ENCODE data around the gene SPOCD1.

SPOCD1 gene

GRCh38 chr1:31815752-31816500 is at the start of gene SPOCD1:
Gene SPOCD1, minus strand, starts transcription at chr1:31816022. Its CDS starts 689 bp downstream, at chr1:31815333.
- Histone ChIP-seq H3K9ac (ENCODE audit: low read depth in 1 of 2, low read length in 2 of 2) (peak within 1 kb of the TSS in 1 of 2 donors; percentile 32), H3K27ac (ENCODE audit: low read depth, low read length) (no peak within 1 kb of the TSS), H3K4me1 (ENCODE audit: control insufficient read depth in 1 of 2, insufficient read depth in 2 of 2, low read length in 2 of 2) (no peaks in the 10 kb centered on the region), H3K9me3 (ENCODE audit: control insufficient read depth in 1 of 2, low read length in 2 of 2) (no peaks in the 10 kb centered on the region), H3K4me3 (ENCODE audit: low read depth in 1 of 2, low read length in 2 of 2) (peak within 1 kb of the TSS; percentile 34 to 45), H3K36me3 (ENCODE audit: control insufficient read depth in 1 of 2, insufficient read depth in 2 of 2, low read length in 2 of 2) (no peaks in the 10 kb centered on the region), H3K27me3 (ENCODE audit: control insufficient read depth in 1 of 2, insufficient read depth in 2 of 2, low read length in 2 of 2) (no peaks in the 10 kb centered on the region)

GRCh38 chr1:31862071-31862470 is 46.2 kb upstream of the SPOCD1 start:
- no peaks in the 10 kb centered on the region for H3K27me3 ChIP-seq (ENCODE audit: control insufficient read depth in 1 of 2, insufficient read depth in 2 of 2, low read length in 2 of 2)
- H3K36me3 ChIP-seq (ENCODE audit: control insufficient read depth in 1 of 2, insufficient read depth in 2 of 2, low read length in 2 of 2) = no peaks in the 10 kb centered on the region
- no peak overlapping the region for H3K27ac ChIP-seq (ENCODE audit: low read depth, low read length)
- H3K9ac ChIP-seq (ENCODE audit: low read depth in 1 of 2, low read length in 2 of 2) = no peak overlapping the region
- H3K4me1 ChIP-seq (ENCODE audit: control insufficient read depth in 1 of 2, insufficient read depth in 2 of 2, low read length in 2 of 2) = no peaks in the 10 kb centered on the region
- H3K4me3 ChIP-seq (ENCODE audit: low read depth in 1 of 2, low read length in 2 of 2) = no peak overlapping the region
- H3K9me3 ChIP-seq (ENCODE audit: control insufficient read depth in 1 of 2, low read length in 2 of 2) = no peaks in the 10 kb centered on the region

GRCh38 chr1:31861346-31861745 is 45.5 kb upstream of the SPOCD1 start:
- H3K27me3 ChIP-seq (ENCODE audit: control insufficient read depth in 1 of 2, insufficient read depth in 2 of 2, low read length in 2 of 2) = no peaks in the 10 kb centered on the region
- H3K36me3 ChIP-seq (ENCODE audit: control insufficient read depth in 1 of 2, insufficient read depth in 2 of 2, low read length in 2 of 2) = no peaks in the 10 kb centered on the region
- no peaks in the 10 kb centered on the region for H3K4me1 ChIP-seq (ENCODE audit: control insufficient read depth in 1 of 2, insufficient read depth in 2 of 2, low read length in 2 of 2)
- H3K9ac ChIP-seq (ENCODE audit: low read depth in 1 of 2, low read length in 2 of 2) = no peak overlapping the region
- no peak overlapping the region for H3K27ac ChIP-seq (ENCODE audit: low read depth, low read length)
- H3K4me3 ChIP-seq (ENCODE audit: low read depth in 1 of 2, low read length in 2 of 2) = no peak overlapping the region
- no peaks in the 10 kb centered on the region for H3K9me3 ChIP-seq (ENCODE audit: control insufficient read depth in 1 of 2, low read length in 2 of 2)

- H3K9ac ChIP-seq (ENCODE audit: low read depth in 1 of 2, low read length in 2 of 2) = no peak overlapping the region
- H3K4me1 ChIP-seq (ENCODE audit: control insufficient read depth in 1 of 2, insufficient read depth in 2 of 2, low read length in 2 of 2) = peaks cover 0 to 6% of the 10 kb centered on the region in 2 donors
- no peak overlapping the region for H3K27ac ChIP-seq (ENCODE audit: low read depth, low read length)
- H3K27me3 ChIP-seq (ENCODE audit: control insufficient read depth in 1 of 2, insufficient read depth in 2 of 2, low read length in 2 of 2) = no peaks in the 10 kb centered on the region
- no peaks in the 10 kb centered on the region for H3K36me3 ChIP-seq (ENCODE audit: control insufficient read depth in 1 of 2, insufficient read depth in 2 of 2, low read length in 2 of 2)
- H3K9me3 ChIP-seq (ENCODE audit: control insufficient read depth in 1 of 2, low read length in 2 of 2) = no peaks in the 10 kb centered on the region
- no peak overlapping the region for H3K4me3 ChIP-seq (ENCODE audit: low read depth in 1 of 2, low read length in 2 of 2)
Measured at GRCh38 chr1:31860581-31860980, 44.8 kb upstream of the SPOCD1 start.

GRCh38 chr1:31859719-31860118 is 43.9 kb upstream of the SPOCD1 start:
- Histone ChIP-seq H3K9me3 (ENCODE audit: control insufficient read depth in 1 of 2, low read length in 2 of 2) (no peaks in the 10 kb centered on the region), H3K4me1 (ENCODE audit: control insufficient read depth in 1 of 2, insufficient read depth in 2 of 2, low read length in 2 of 2) (peaks cover 0 to 12% of the 10 kb centered on the region in 2 donors), H3K27ac (ENCODE audit: low read depth, low read length) (no peak overlapping the region), H3K36me3 (ENCODE audit: control insufficient read depth in 1 of 2, insufficient read depth in 2 of 2, low read length in 2 of 2) (no peaks in the 10 kb centered on the region), H3K4me3 (ENCODE audit: low read depth in 1 of 2, low read length in 2 of 2) (no peak overlapping the region), H3K9ac (ENCODE audit: low read depth in 1 of 2, low read length in 2 of 2) (no peak overlapping the region), H3K27me3 (ENCODE audit: control insufficient read depth in 1 of 2, insufficient read depth in 2 of 2, low read length in 2 of 2) (no peaks in the 10 kb centered on the region)

GRCh38 chr1:31859044-31859443 is 43.2 kb upstream of the SPOCD1 start:
- H3K9ac ChIP-seq (ENCODE audit: low read depth in 1 of 2, low read length in 2 of 2) = no peak overlapping the region
- peaks cover 0 to 12% of the 10 kb centered on the region in 2 donors for H3K4me1 ChIP-seq (ENCODE audit: control insufficient read depth in 1 of 2, insufficient read depth in 2 of 2, low read length in 2 of 2)
- no peak overlapping the region for H3K27ac ChIP-seq (ENCODE audit: low read depth, low read length)
- H3K4me3 ChIP-seq (ENCODE audit: low read depth in 1 of 2, low read length in 2 of 2) = no peak overlapping the region
- H3K27me3 ChIP-seq (ENCODE audit: control insufficient read depth in 1 of 2, insufficient read depth in 2 of 2, low read length in 2 of 2) = no peaks in the 10 kb centered on the region
- no peaks in the 10 kb centered on the region for H3K36me3 ChIP-seq (ENCODE audit: control insufficient read depth in 1 of 2, insufficient read depth in 2 of 2, low read length in 2 of 2)
- H3K9me3 ChIP-seq (ENCODE audit: control insufficient read depth in 1 of 2, low read length in 2 of 2) = no peaks in the 10 kb centered on the region

- Histone ChIP-seq H3K9me3 (ENCODE audit: control insufficient read depth in 1 of 2, low read length in 2 of 2) (no peaks in the 10 kb centered on the region), H3K4me3 (ENCODE audit: low read depth in 1 of 2, low read length in 2 of 2) (no peak overlapping the region), H3K27me3 (ENCODE audit: control insufficient read depth in 1 of 2, insufficient read depth in 2 of 2, low read length in 2 of 2) (no peaks in the 10 kb centered on the region), H3K9ac (ENCODE audit: low read depth in 1 of 2, low read length in 2 of 2) (no peak overlapping the region), H3K36me3 (ENCODE audit: control insufficient read depth in 1 of 2, insufficient read depth in 2 of 2, low read length in 2 of 2) (no peaks in the 10 kb centered on the region), H3K27ac (ENCODE audit: low read depth, low read length) (no peak overlapping the region), H3K4me1 (ENCODE audit: control insufficient read depth in 1 of 2, insufficient read depth in 2 of 2, low read length in 2 of 2) (peaks cover 0 to 12% of the 10 kb centered on the region in 2 donors)
Measured at GRCh38 chr1:31857863-31858262, 42.0 kb upstream of the SPOCD1 start.

- Histone ChIP-seq H3K27ac (ENCODE audit: low read depth, low read length) (no peak overlapping the region), H3K9me3 (ENCODE audit: control insufficient read depth in 1 of 2, low read length in 2 of 2) (no peaks in the 10 kb centered on the region), H3K4me1 (ENCODE audit: control insufficient read depth in 1 of 2, insufficient read depth in 2 of 2, low read length in 2 of 2) (peaks cover 0 to 12% of the 10 kb centered on the region in 2 donors), H3K9ac (ENCODE audit: low read depth in 1 of 2, low read length in 2 of 2) (no peak overlapping the region), H3K4me3 (ENCODE audit: low read depth in 1 of 2, low read length in 2 of 2) (no peak overlapping the region), H3K27me3 (ENCODE audit: control insufficient read depth in 1 of 2, insufficient read depth in 2 of 2, low read length in 2 of 2) (no peaks in the 10 kb centered on the region), H3K36me3 (ENCODE audit: control insufficient read depth in 1 of 2, insufficient read depth in 2 of 2, low read length in 2 of 2) (no peaks in the 10 kb centered on the region)
Measured at GRCh38 chr1:31856140-31856539, 40.3 kb upstream of the SPOCD1 start.

GRCh38 chr1:31855038-31855845 is 39.4 kb upstream of the SPOCD1 start:
- Histone ChIP-seq H3K36me3 (ENCODE audit: control insufficient read depth in 1 of 2, insufficient read depth in 2 of 2, low read length in 2 of 2) (no peaks in the 10 kb centered on the region), H3K27me3 (ENCODE audit: control insufficient read depth in 1 of 2, insufficient read depth in 2 of 2, low read length in 2 of 2) (no peaks in the 10 kb centered on the region), H3K4me3 (ENCODE audit: low read depth in 1 of 2, low read length in 2 of 2) (no peak overlapping the region), H3K9me3 (ENCODE audit: control insufficient read depth in 1 of 2, low read length in 2 of 2) (no peaks in the 10 kb centered on the region), H3K9ac (ENCODE audit: low read depth in 1 of 2, low read length in 2 of 2) (no peak overlapping the region), H3K4me1 (ENCODE audit: control insufficient read depth in 1 of 2, insufficient read depth in 2 of 2, low read length in 2 of 2) (peaks cover 0 to 12% of the 10 kb centered on the region in 2 donors), H3K27ac (ENCODE audit: low read depth, low read length) (no peak overlapping the region)

GRCh38 chr1:31849653-31850052 is 33.8 kb upstream of the SPOCD1 start:
- peaks cover 0 to 4% of the 10 kb centered on the region in 2 donors for H3K4me1 ChIP-seq (ENCODE audit: control insufficient read depth in 1 of 2, insufficient read depth in 2 of 2, low read length in 2 of 2)
- H3K27me3 ChIP-seq (ENCODE audit: control insufficient read depth in 1 of 2, insufficient read depth in 2 of 2, low read length in 2 of 2) = no peaks in the 10 kb centered on the region
- no peaks in the 10 kb centered on the region for H3K9me3 ChIP-seq (ENCODE audit: control insufficient read depth in 1 of 2, low read length in 2 of 2)
- H3K4me3 ChIP-seq (ENCODE audit: low read depth in 1 of 2, low read length in 2 of 2) = no peak overlapping the region
- H3K27ac ChIP-seq (ENCODE audit: low read depth, low read length) = no peak overlapping the region
- H3K9ac ChIP-seq (ENCODE audit: low read depth in 1 of 2, low read length in 2 of 2) = no peak overlapping the region
- no peaks in the 10 kb centered on the region for H3K36me3 ChIP-seq (ENCODE audit: control insufficient read depth in 1 of 2, insufficient read depth in 2 of 2, low read length in 2 of 2)

All from duodenal mucosa (tissue), 2 donors.